MCF 10A (cell line): Measurements from ENCODE around the gene MYL10. TPM values are rescaled to one million over a fixed set of nuclear protein-coding genes. Genes with fewer than 3 reads are reported as not detected.

ENCODE experiments used
- BruUV-seq: library from RNA; stranded (reverse); fragments of 400-500 nt; replicated peaks from 2 replicates; lab custom pipeline; 2021; lab: Mats Ljungman, UMichigan
- CTCF ChIA-PET: fragments of 300-600 bp; sonication (Branson Sonifier 250); formaldehyde crosslinking; extraction: SDS; loops from one replicate; lab custom pipeline; 2021; ENCODE audit warnings: antibody characterized with exemption, inconsistent platforms; lab: Yijun Ruan, JAX
- POLR2A ChIA-PET: fragments of 300-600, 350-650 bp; sonication (Branson Sonifier 250); formaldehyde crosslinking; extraction: SDS; loops from one replicate; lab custom pipeline; 2020; ENCODE audit warnings: antibody characterized with exemption, inconsistent platforms; lab: Yijun Ruan, JAX
- DNase-seq: peaks from one replicate; pipeline ENCODE4 v3.0.0-alpha.2; 2018; ENCODE audit not compliant: unreplicated experiment
- H3K27ac Mint-ChIP-seq: one replicate; pipeline ENCODE4 v1.8.0; 2022; ENCODE audit warnings: mild to moderate bottlenecking, low read depth, mixed read lengths; ENCODE audit not compliant: unreplicated experiment
- H3K27me3 Mint-ChIP-seq: one replicate; pipeline ENCODE4 v1.8.0; 2022; ENCODE audit warnings: mixed read lengths; ENCODE audit not compliant: insufficient read depth, unreplicated experiment
- H3K36me3 Mint-ChIP-seq: one replicate; pipeline ENCODE4 v1.8.0; 2022; ENCODE audit warnings: mild to moderate bottlenecking, moderate library complexity, mixed read lengths; ENCODE audit not compliant: insufficient read depth, unreplicated experiment
- H3K4me1 Mint-ChIP-seq: one replicate; pipeline ENCODE4 v1.8.0; 2022; ENCODE audit warnings: mixed read lengths; ENCODE audit not compliant: insufficient read depth, unreplicated experiment
- H3K4me3 Mint-ChIP-seq: one replicate; pipeline ENCODE4 v1.8.0; 2022; ENCODE audit warnings: mild to moderate bottlenecking, moderate library complexity, mixed read lengths; ENCODE audit not compliant: unreplicated experiment
- H3K9me3 Mint-ChIP-seq: one replicate; pipeline ENCODE4 v1.8.0; 2022; ENCODE audit warnings: mixed read lengths; ENCODE audit not compliant: unreplicated experiment
- intact Hi-C: fragments of 100-400 bp; cut with micrococcal nuclease; formaldehyde crosslinking; loops from 2 replicates; pipeline ENCODE4 v1.14.1; 2022
- total RNA-seq: library from RNA; stranded (reverse); gene quantifications from 2 replicates; pipeline ENCODE4 v1.2.3, GENCODE V29; 2022
- TF ChIP-seq, protein P1 (sequence below): fragments of 200-600 bp; IDR thresholded peaks from one replicate; pipeline ENCODE4 v1.8.0; 2022; ENCODE audit warnings: antibody characterized with exemption, mild to moderate bottlenecking; ENCODE audit not compliant: unreplicated experiment

Gene MYL10
- total RNA-seq, 1 experiment from 2014 or later = not detected

GRCh38 chr7:101586906-101587677, 42.0 kb downstream of the MYL10 start:
- CTCF ChIA-PET = interaction anchor here (0.9 kb wide), 2 partner anchors 16 to 137 kb away, joined by 4 to 5 read pairs; no protein-coding TSS in a partner anchor
- intact Hi-C loops = no loop called here
- Mint-ChIP-seq H3K36me3 (peaks cover 8% of the 10 kb centered on the region), H3K4me1 (no peaks in the 10 kb centered on the region), H3K27ac (no peak overlapping the region), H3K27me3 (peaks cover 17% of the 10 kb centered on the region), H3K9me3 (peaks cover 12% of the 10 kb centered on the region), H3K4me3 (no peak overlapping the region)
- DNase-seq = no peak
- no TSS peak for BruUV-seq
- TF ChIP-seq, protein P1, sequence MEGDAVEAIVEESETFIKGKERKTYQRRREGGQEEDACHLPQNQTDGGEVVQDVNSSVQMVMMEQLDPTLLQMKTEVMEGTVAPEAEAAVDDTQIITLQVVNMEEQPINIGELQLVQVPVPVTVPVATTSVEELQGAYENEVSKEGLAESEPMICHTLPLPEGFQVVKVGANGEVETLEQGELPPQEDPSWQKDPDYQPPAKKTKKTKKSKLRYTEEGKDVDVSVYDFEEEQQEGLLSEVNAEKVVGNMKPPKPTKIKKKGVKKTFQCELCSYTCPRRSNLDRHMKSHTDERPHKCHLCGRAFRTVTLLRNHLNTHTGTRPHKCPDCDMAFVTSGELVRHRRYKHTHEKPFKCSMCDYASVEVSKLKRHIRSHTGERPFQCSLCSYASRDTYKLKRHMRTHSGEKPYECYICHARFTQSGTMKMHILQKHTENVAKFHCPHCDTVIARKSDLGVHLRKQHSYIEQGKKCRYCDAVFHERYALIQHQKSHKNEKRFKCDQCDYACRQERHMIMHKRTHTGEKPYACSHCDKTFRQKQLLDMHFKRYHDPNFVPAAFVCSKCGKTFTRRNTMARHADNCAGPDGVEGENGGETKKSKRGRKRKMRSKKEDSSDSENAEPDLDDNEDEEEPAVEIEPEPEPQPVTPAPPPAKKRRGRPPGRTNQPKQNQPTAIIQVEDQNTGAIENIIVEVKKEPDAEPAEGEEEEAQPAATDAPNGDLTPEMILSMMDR = no peak
- POLR2A ChIA-PET = no interaction called here

GRCh38 chr7:101586078-101586905, 42.8 kb downstream of the MYL10 start:
- DNase-seq = no peak
- H3K4me3 Mint-ChIP-seq = no peak overlapping the region
- H3K9me3 Mint-ChIP-seq = peaks cover 12% of the 10 kb centered on the region
- H3K36me3 Mint-ChIP-seq = peaks cover 5% of the 10 kb centered on the region
- H3K27me3 Mint-ChIP-seq = peaks cover 17% of the 10 kb centered on the region
- CTCF ChIA-PET = interaction anchor here (0.9 to 1.1 kb wide), 3 partner anchors 16 to 651 kb away, joined by 3 to 7 read pairs (median 5); no protein-coding TSS in a partner anchor
- TF ChIP-seq, protein P1 = no peak
- H3K4me1 Mint-ChIP-seq = no peaks in the 10 kb centered on the region
- no peak overlapping the region for H3K27ac Mint-ChIP-seq
- no TSS peak for BruUV-seq
- intact Hi-C loops = no loop called here
- POLR2A ChIA-PET = no interaction called here

GRCh38 chr7:101582971-101583370, 46.1 kb downstream of the MYL10 start:
- no TSS peak for BruUV-seq
- H3K27ac Mint-ChIP-seq = no peak overlapping the region
- TF ChIP-seq, protein P1 = no peak
- peaks cover 12% of the 10 kb centered on the region for H3K9me3 Mint-ChIP-seq
- intact Hi-C loops = no loop called here
- DNase-seq = no peak
- H3K4me3 Mint-ChIP-seq = no peak overlapping the region
- CTCF ChIA-PET = interaction anchor here (0.6 to 0.9 kb wide), 5 partner anchors 9 to 1066 kb away, joined by 3 to 4 read pairs (median 3); no protein-coding TSS in a partner anchor
- peaks cover 17% of the 10 kb centered on the region for H3K27me3 Mint-ChIP-seq
- no peaks in the 10 kb centered on the region for H3K4me1 Mint-ChIP-seq
- no peaks in the 10 kb centered on the region for H3K36me3 Mint-ChIP-seq
- POLR2A ChIA-PET = no interaction called here

- no peak for DNase-seq
- H3K27me3 Mint-ChIP-seq = peaks cover 17% of the 10 kb centered on the region
- no peak overlapping the region for H3K4me3 Mint-ChIP-seq
- H3K27ac Mint-ChIP-seq = no peak overlapping the region
- H3K9me3 Mint-ChIP-seq = peaks cover 12% of the 10 kb centered on the region
- ChIA-PET POLR2A (no interaction called here), CTCF (no interaction called here)
- no peaks in the 10 kb centered on the region for H3K4me1 Mint-ChIP-seq
- TF ChIP-seq, protein P1 = no peak
- BruUV-seq = no TSS peak
- intact Hi-C loops = no loop called here
- H3K36me3 Mint-ChIP-seq = no peaks in the 10 kb centered on the region
Measured at GRCh38 chr7:101581891-101582290, 47.2 kb downstream of the MYL10 start.
